Neuron (in vitro differentiated cells): Measurements from ENCODE around the gene ZNF385C.

Experiments used
- H2AFZ ChIP-seq: one replicate; pipeline ENCODE4 v1.6.1; 2013; ENCODE audit warnings: low read depth, mild to moderate bottlenecking, inconsistent platforms, low read length, moderate library complexity
- H3K27me3 ChIP-seq: one replicate; pipeline ENCODE4 v1.6.1; 2013; ENCODE audit warnings: low read length; ENCODE audit not compliant: insufficient read depth
- H3K36me3 ChIP-seq: one replicate; pipeline ENCODE4 v1.6.1; 2013; ENCODE audit warnings: low read length; ENCODE audit not compliant: insufficient read depth
- H3K4me1 ChIP-seq: one replicate; pipeline ENCODE4 v1.6.1; 2013; ENCODE audit warnings: low read length; ENCODE audit not compliant: insufficient read depth
- H3K4me3 ChIP-seq: 2 replicates; pipeline ENCODE4 v1.5.1; 2013; ENCODE audit warnings: mild to moderate bottlenecking, low read length, moderate library complexity
- H3K9me3 ChIP-seq: one replicate; pipeline ENCODE4 v1.6.1; 2013; ENCODE audit warnings: low read length

ZNF385C gene

GRCh38 chr17:42109086-42109485 is 10.8 kb upstream of the ZNF385C start:
- Histone ChIP-seq H3K9me3 (no peaks in the 10 kb centered on the region), H3K27me3 (peaks cover 5% of the 10 kb centered on the region), H2AFZ (no peak overlapping the region), H3K4me1 (no peaks in the 10 kb centered on the region), H3K36me3 (peaks cover 4% of the 10 kb centered on the region), H3K4me3 (no peak overlapping the region)

GRCh38 chr17:42107597-42108576 is 9.6 kb upstream of the ZNF385C start:
- H3K27me3 ChIP-seq = peaks cover 7% of the 10 kb centered on the region
- H3K4me3 ChIP-seq = no peak overlapping the region
- H3K36me3 ChIP-seq = no peaks in the 10 kb centered on the region
- H3K4me1 ChIP-seq = no peaks in the 10 kb centered on the region
- no peak overlapping the region for H2AFZ ChIP-seq
- H3K9me3 ChIP-seq = no peaks in the 10 kb centered on the region

- H3K4me1 ChIP-seq = no peaks in the 10 kb centered on the region
- no peaks in the 10 kb centered on the region for H3K9me3 ChIP-seq
- no peak overlapping the region for H2AFZ ChIP-seq
- H3K27me3 ChIP-seq = peaks cover 13% of the 10 kb centered on the region
- no peak overlapping the region for H3K4me3 ChIP-seq
- H3K36me3 ChIP-seq = no peaks in the 10 kb centered on the region
Measured at GRCh38 chr17:42107124-42107523, 8.9 kb upstream of the ZNF385C start.

GRCh38 chr17:42106009-42106408 is 7.7 kb upstream of the ZNF385C start:
- peaks cover 13% of the 10 kb centered on the region for H3K27me3 ChIP-seq
- no peaks in the 10 kb centered on the region for H3K36me3 ChIP-seq
- no peak overlapping the region for H2AFZ ChIP-seq
- no peaks in the 10 kb centered on the region for H3K4me1 ChIP-seq
- H3K4me3 ChIP-seq = no peak overlapping the region
- no peaks in the 10 kb centered on the region for H3K9me3 ChIP-seq

GRCh38 chr17:42104264-42104663 is 6.0 kb upstream of the ZNF385C start:
- Histone ChIP-seq H3K36me3 (no peaks in the 10 kb centered on the region), H2AFZ (no peak overlapping the region), H3K4me1 (no peaks in the 10 kb centered on the region), H3K4me3 (no peak overlapping the region), H3K27me3 (peaks cover 22% of the 10 kb centered on the region), H3K9me3 (no peaks in the 10 kb centered on the region)

GRCh38 chr17:42103221-42103954 is 5.1 kb upstream of the ZNF385C start:
- Histone ChIP-seq H3K9me3 (no peaks in the 10 kb centered on the region), H3K36me3 (no peaks in the 10 kb centered on the region), H2AFZ (no peak overlapping the region), H3K4me1 (peaks cover 7% of the 10 kb centered on the region), H3K27me3 (peaks cover 30% of the 10 kb centered on the region), H3K4me3 (no peak overlapping the region)

GRCh38 chr17:42101513-42102292 is 3.4 kb upstream of the ZNF385C start:
- no peak overlapping the region for H2AFZ ChIP-seq
- H3K9me3 ChIP-seq = no peaks in the 10 kb centered on the region
- H3K36me3 ChIP-seq = no peaks in the 10 kb centered on the region
- peaks cover 12% of the 10 kb centered on the region for H3K4me1 ChIP-seq
- peaks cover 45% of the 10 kb centered on the region for H3K27me3 ChIP-seq
- no peak overlapping the region for H3K4me3 ChIP-seq

GRCh38 chr17:42098730-42099399 is 592 bp upstream of the ZNF385C start:
- Histone ChIP-seq H3K27me3 (peaks cover 52% of the 10 kb centered on the region), H3K4me1 (peaks cover 24% of the 10 kb centered on the region), H3K9me3 (no peaks in the 10 kb centered on the region), H3K36me3 (no peaks in the 10 kb centered on the region), H2AFZ (no peak overlapping the region), H3K4me3 (no peak overlapping the region)

GRCh38 chr17:42096360-42097111 is 1.7 kb downstream of the ZNF385C start:
- H3K4me3 ChIP-seq = no peak overlapping the region
- peaks cover 24% of the 10 kb centered on the region for H3K4me1 ChIP-seq
- H2AFZ ChIP-seq = no peak overlapping the region
- H3K9me3 ChIP-seq = no peaks in the 10 kb centered on the region
- peaks cover 45% of the 10 kb centered on the region for H3K27me3 ChIP-seq
- H3K36me3 ChIP-seq = no peaks in the 10 kb centered on the region

- Histone ChIP-seq H3K9me3 (no peaks in the 10 kb centered on the region), H3K27me3 (peaks cover 44% of the 10 kb centered on the region), H3K4me3 (no peak overlapping the region), H2AFZ (no peak overlapping the region), H3K4me1 (peaks cover 24% of the 10 kb centered on the region), H3K36me3 (no peaks in the 10 kb centered on the region)
Measured at GRCh38 chr17:42094375-42095069, 3.8 kb downstream of the ZNF385C start.

GRCh38 chr17:42092939-42093338 is 5.3 kb downstream of the ZNF385C start:
- H2AFZ ChIP-seq = no peak overlapping the region
- H3K9me3 ChIP-seq = no peaks in the 10 kb centered on the region
- no peaks in the 10 kb centered on the region for H3K36me3 ChIP-seq
- H3K27me3 ChIP-seq = peaks cover 32% of the 10 kb centered on the region
- H3K4me1 ChIP-seq = peaks cover 14% of the 10 kb centered on the region
- no peak overlapping the region for H3K4me3 ChIP-seq
